GM12878 (cell line): ENCODE measurements around the gene STK16. TPM values are rescaled to one million over a fixed set of nuclear protein-coding genes. Genes with fewer than 3 reads are reported as not detected.

Source experiments
- CREM ChIP-seq: IDR thresholded peaks from 2 replicates; pipeline ENCODE4 v1.6.1; 2014; ENCODE audit warnings: antibody characterized with exemption, low read depth
- DPF2 ChIP-seq: fragments of 450-650 bp; IDR thresholded peaks from 2 replicates; pipeline ENCODE4 v1.6.1; 2017; ENCODE audit warnings: mild to moderate bottlenecking
- ELK1 ChIP-seq: IDR thresholded peaks from 2 replicates; pipeline ENCODE4 v1.6.1; 2012; ENCODE audit warnings: low read depth, low read length, improper control_type of control experiment
- GATAD2B ChIP-seq: fragments of 450-650 bp; conservative IDR thresholded peaks from 2 replicates; pipeline ENCODE4 v1.6.1; 2017; ENCODE audit warnings: low read depth, mild to moderate bottlenecking, moderate library complexity
- HDGF ChIP-seq: fragments of 450-650 bp; IDR thresholded peaks from 2 replicates; pipeline ENCODE4 v1.6.1; 2016; ENCODE audit warnings: antibody characterized with exemption
- IRF3 ChIP-seq: fragments of 450-650 bp; IDR thresholded peaks from 2 replicates; pipeline ENCODE4 v1.6.1; 2014; ENCODE audit warnings: mild to moderate bottlenecking
- JUND ChIP-seq: IDR thresholded peaks from 2 replicates; pipeline ENCODE4 v1.6.1; 2012; ENCODE audit warnings: low read depth, mild to moderate bottlenecking, low read length, improper control_type of control experiment, moderate library complexity
- KDM1A ChIP-seq: fragments of 200-600 bp; sonication (generic); IDR thresholded peaks from 2 replicates; pipeline ENCODE4 v1.6.1; 2016; ENCODE audit warnings: borderline replicate concordance
- MEF2A ChIP-seq: IDR thresholded peaks from 2 replicates; pipeline ENCODE4 v1.6.1; 2011; ENCODE audit warnings: low read depth, mild to moderate bottlenecking, low read length, moderate library complexity; ENCODE audit not compliant: insufficient read depth
- RELA ChIP-seq: fragments of 450-650 bp; IDR thresholded peaks from 2 replicates; pipeline ENCODE4 v1.8.0; 2014; ENCODE audit warnings: borderline replicate concordance; ENCODE audit not compliant: partially characterized antibody
- SMARCA5 ChIP-seq: fragments of 450-650 bp; IDR thresholded peaks from 2 replicates; pipeline ENCODE4 v1.6.1; 2017; ENCODE audit warnings: mild to moderate bottlenecking
- ZNF207 ChIP-seq: fragments of 450-650 bp; IDR thresholded peaks from 2 replicates; pipeline ENCODE4 v1.6.1; 2014; ENCODE audit warnings: antibody characterized with exemption, mild to moderate bottlenecking, borderline replicate concordance
- polyA plus RNA-seq, 11 experiments: library from polyadenylated mRNA; depleted of rRNA in 4 of 11; unstranded in 6 of 11; stranded (reverse) in 5 of 11; fragments of >200 nt; fragmentation: Nextera tagmentation in 4 of 11; fragmentation: Illumina TruSeq in 1 of 11; extraction: Ambion mirVana in 4 of 11; extraction: Trizol in 1 of 11; gene quantifications; 1 replicate in 1 of 11; 2 replicates in 10 of 11; pipeline versions ENCODE4 v1.2.1 to v1.2.3, GENCODE V29; 2011 to 2016; ENCODE audit warnings: inconsistent platforms in 2 of 11, missing spikeins in 2 of 11, low read depth in 1 of 11
- total RNA-seq, 4 experiments: library from RNA; depleted of rRNA in 3 of 4; stranded (reverse); fragments of >200 nt in 3 of 4; fragmentation: Illumina TruSeq in 1 of 4; extraction: Trizol in 1 of 4; gene quantifications; 2 replicates each; pipeline versions ENCODE4 v1.2.1 to v1.2.3, GENCODE V29; 2013 to 2021

STK16 gene
- total and polyA plus RNA-seq, 10 of the 15 experiments (the other 5 are each of a cell fraction or from before 2014, with no cell fraction given), result 4.3 to 50.1 (median 17.9) TPM

GRCh38 chr2:219294356-219295351 is 49.4 kb downstream of the STK16 start (continued):
- TF ChIP-seq RELA, result peak; percentile 40
- TF ChIP-seq ELK1, result 0 out of 2 replicates have a peak, but pooled peaks have one; percentile 46
- 0 out of 2 replicates have a peak, but pooled peaks have one; percentile 18 for TF ChIP-seq JUND
- peak; percentile 27; the same call in 1 of the 2 replicates for TF ChIP-seq MEF2A
- peak; percentile 68 for TF ChIP-seq CREM
- no peak for TF ChIP-seq IRF3
- peak; percentile 99 for TF ChIP-seq GATAD2B
- 0 out of 2 replicates have a peak, but pooled peaks have one; percentile 74 for TF ChIP-seq ZNF207
- TF ChIP-seq DPF2, result peak; percentile 88
- peak; percentile 100 for TF ChIP-seq SMARCA5
- TF ChIP-seq KDM1A, result no peak
- peak; percentile 99 for TF ChIP-seq HDGF
